GM19099 (cell line): ENCODE data around the gene GXYLT2.

ENCODE experiments used
- POLR2A ChIP-seq: IDR thresholded peaks from 3 replicates; pipeline ENCODE4 v1.6.1; 2011; ENCODE audit warnings: low read depth; ENCODE audit not compliant: insufficient read length; ENCODE audit errors: extremely low read depth

Gene GXYLT2

GRCh38 chr3:72887705-72888545 is at the start of gene GXYLT2:
TSS of gene GXYLT2 (plus strand) at chr3:72888046. CDS start at chr3:72888234, 188 bp downstream.
- no peak for TF ChIP-seq POLR2A

- no peak for TF ChIP-seq POLR2A
Measured at GRCh38 chr3:72839057-72839456, 48.8 kb upstream of the GXYLT2 start.

GRCh38 chr3:72844436-72844993 is 43.3 kb upstream of the GXYLT2 start:
- no peak for TF ChIP-seq POLR2A

GRCh38 chr3:72846166-72846565 is 41.7 kb upstream of the GXYLT2 start:
- no peak for TF ChIP-seq POLR2A

GRCh38 chr3:72847282-72847681 is 40.6 kb upstream of the GXYLT2 start:
- no peak for TF ChIP-seq POLR2A

- peak; percentile 71 for TF ChIP-seq POLR2A
Measured at GRCh38 chr3:72847751-72848702, 39.8 kb upstream of the GXYLT2 start, which contains the start of gene SHQ1. TSS of gene SHQ1 (minus strand) at chr3:72848445. CDS start at chr3:72848340, 105 bp downstream.

GRCh38 chr3:72848703-72849081 is 39.2 kb upstream of the GXYLT2 start:
- TF ChIP-seq POLR2A = no peak

GRCh38 chr3:72855001-72855400 is 32.8 kb upstream of the GXYLT2 start:
- TF ChIP-seq POLR2A = no peak

GRCh38 chr3:72860053-72860452 is 27.8 kb upstream of the GXYLT2 start:
- no peak for TF ChIP-seq POLR2A

GRCh38 chr3:72860846-72861245 is 27.0 kb upstream of the GXYLT2 start:
- TF ChIP-seq POLR2A = no peak

GRCh38 chr3:72862314-72863090 is 25.3 kb upstream of the GXYLT2 start:
- TF ChIP-seq POLR2A = no peak

GRCh38 chr3:72872183-72872582 is 15.7 kb upstream of the GXYLT2 start:
- TF ChIP-seq POLR2A = no peak

GRCh38 chr3:72887343-72887704 is 522 bp upstream of the GXYLT2 start:
- TF ChIP-seq POLR2A = no peak

GRCh38 chr3:72888546-72889309 is 882 bp downstream of the GXYLT2 start:
- no peak for TF ChIP-seq POLR2A
